WTC11 (cell line): ENCODE results near the gene PCBP3. TPM values are rescaled to one million over a fixed set of nuclear protein-coding genes. Genes with fewer than 3 reads are reported as not detected.

Source experiments
- ATAC-seq: fragments of 200-7000 bp; cut with Tn5 transposase; 2 replicates; pipeline ENCODE4 v1.10.0; 2021; ENCODE audit warnings: mild to moderate bottlenecking, moderate library complexity
- CTCF ChIA-PET: fragments of 300-600 bp; sonication (Branson Sonifier 250); formaldehyde crosslinking; loops from one replicate; lab custom pipeline; 2021; ENCODE audit warnings: antibody characterized with exemption; lab: Charles Lee
- POLR2A ChIA-PET: fragments of 350-600 bp; sonication (Branson Sonifier 250); formaldehyde crosslinking; loops from one replicate; lab custom pipeline; 2021; ENCODE audit warnings: antibody characterized with exemption; lab: Charles Lee
- DNase-seq: peaks from one replicate; pipeline ENCODE4 v3.0.0; 2021; ENCODE audit warnings: low spot score
- H3K27ac Mint-ChIP-seq: 2 replicates; pipeline ENCODE4 v1.8.0; 2021; ENCODE audit warnings: mixed read lengths
- H3K27me3 Mint-ChIP-seq: 2 replicates; pipeline ENCODE4 v1.8.0; 2021; ENCODE audit warnings: low read depth, mild to moderate bottlenecking, moderate library complexity, mixed read lengths
- H3K36me3 Mint-ChIP-seq: 2 replicates; pipeline ENCODE4 v1.8.0; 2021; ENCODE audit warnings: mixed read lengths
- H3K4me1 Mint-ChIP-seq: 2 replicates; pipeline ENCODE4 v1.8.0; 2022; ENCODE audit warnings: mixed read lengths
- H3K4me3 Mint-ChIP-seq: 2 replicates; pipeline ENCODE4 v1.8.0; 2021; ENCODE audit warnings: mild to moderate bottlenecking, moderate library complexity, mixed read lengths
- H3K9me3 Mint-ChIP-seq: 2 replicates; pipeline ENCODE4 v1.8.0; 2021; ENCODE audit warnings: mixed read lengths
- ARID4B ChIP-seq: sonication (generic); formaldehyde crosslinking; IDR thresholded peaks from 2 replicates; pipeline ENCODE4 v1.8.0; 2023; ENCODE audit warnings: missing genetic modification reagents, mild to moderate bottlenecking, borderline replicate concordance
- EMX1 ChIP-seq: fragments of 250-450 bp; sonication (Bioruptor Pico); IDR thresholded peaks from 2 replicates; pipeline ENCODE4 v1.8.0; 2021; ENCODE audit warnings: mild to moderate bottlenecking
- GTF2I ChIP-seq: fragments of 250-450 bp; sonication (Bioruptor Pico); conservative IDR thresholded peaks from 2 replicates; pipeline ENCODE4 v1.4.0; 2021; ENCODE audit warnings: mild to moderate bottlenecking
- JAZF1 ChIP-seq: fragments of 250-450 bp; sonication (Bioruptor Pico); IDR thresholded peaks from 2 replicates; pipeline ENCODE4 v1.9.0; 2021; ENCODE audit warnings: moderate library complexity, mild to moderate bottlenecking, inconsistent platforms
- JUN ChIP-seq: sonication (generic); formaldehyde crosslinking; IDR thresholded peaks from 2 replicates; pipeline ENCODE4 v1.8.0; 2023; ENCODE audit warnings: mild to moderate bottlenecking, missing genetic modification reagents
- MAX ChIP-seq: sonication (generic); formaldehyde crosslinking; IDR thresholded peaks from 2 replicates; pipeline ENCODE4 v1.8.0; 2022; ENCODE audit warnings: mild to moderate bottlenecking, missing genetic modification reagents
- MYBL2 ChIP-seq: sonication (generic); formaldehyde crosslinking; IDR thresholded peaks from 2 replicates; pipeline ENCODE4 v1.8.1; 2023; ENCODE audit warnings: mild to moderate bottlenecking, moderate library complexity, missing genetic modification reagents
- NR1H2 ChIP-seq: sonication (generic); formaldehyde crosslinking; IDR thresholded peaks from 2 replicates; pipeline ENCODE4 v1.9.0; 2021; ENCODE audit warnings: mild to moderate bottlenecking, moderate library complexity, missing genetic modification reagents
- PRDM15 ChIP-seq: sonication (generic); formaldehyde crosslinking; IDR thresholded peaks from 2 replicates; pipeline ENCODE4 v1.8.0; 2022; ENCODE audit warnings: missing genetic modification reagents
- PRRX2 ChIP-seq: fragments of 250-450 bp; sonication (Bioruptor Pico); IDR thresholded peaks from 2 replicates; pipeline ENCODE4 v1.8.0; 2021; ENCODE audit warnings: mild to moderate bottlenecking
- SMAD4 ChIP-seq: sonication (generic); formaldehyde crosslinking; IDR thresholded peaks from 2 replicates; pipeline ENCODE4 v1.8.0; 2022; ENCODE audit warnings: mild to moderate bottlenecking, missing genetic modification reagents
- TP53 ChIP-seq: sonication (generic); formaldehyde crosslinking; IDR thresholded peaks from 2 replicates; pipeline ENCODE4 v1.8.1; 2023; ENCODE audit warnings: mild to moderate bottlenecking, missing genetic modification reagents
- USF1 ChIP-seq: sonication (generic); formaldehyde crosslinking; IDR thresholded peaks from 2 replicates; pipeline ENCODE4 v1.8.0; 2022; ENCODE audit warnings: mild to moderate bottlenecking, missing genetic modification reagents
- USF2 ChIP-seq: sonication (generic); formaldehyde crosslinking; IDR thresholded peaks from 2 replicates; pipeline ENCODE4 v1.8.1; 2023; ENCODE audit warnings: mild to moderate bottlenecking, missing genetic modification reagents, moderate library complexity
- ZBTB43 ChIP-seq: sonication (generic); formaldehyde crosslinking; IDR thresholded peaks from 2 replicates; pipeline ENCODE4 v1.8.1; 2023; ENCODE audit warnings: mild to moderate bottlenecking, missing genetic modification reagents
- ZNF138 ChIP-seq: sonication (generic); formaldehyde crosslinking; conservative IDR thresholded peaks from 2 replicates; pipeline ENCODE4 v1.8.1; 2022; ENCODE audit warnings: mild to moderate bottlenecking, moderate library complexity, missing genetic modification reagents
- ZNF232 ChIP-seq: sonication (generic); formaldehyde crosslinking; IDR thresholded peaks from 2 replicates; pipeline ENCODE4 v1.8.0; 2022; ENCODE audit warnings: mild to moderate bottlenecking, missing genetic modification reagents
- ZNF281 ChIP-seq: sonication (generic); formaldehyde crosslinking; IDR thresholded peaks from 2 replicates; pipeline ENCODE4 v1.8.0; 2023; ENCODE audit warnings: mild to moderate bottlenecking, missing genetic modification reagents
- ZNF317 ChIP-seq: sonication (generic); formaldehyde crosslinking; IDR thresholded peaks from 2 replicates; pipeline ENCODE4 v1.8.1; 2023; ENCODE audit warnings: low read depth, mild to moderate bottlenecking, moderate library complexity, missing genetic modification reagents, borderline replicate concordance
- ZNF532 ChIP-seq: fragments of 250-450 bp; sonication (Bioruptor Pico); IDR thresholded peaks from 2 replicates; pipeline ENCODE4 v1.9.0; 2021; ENCODE audit warnings: mild to moderate bottlenecking, borderline replicate concordance
- total RNA-seq: library from RNA; stranded (reverse); gene quantifications from 3 replicates; pipeline ENCODE4 v1.2.3, GENCODE V29; 2021

The PCBP3 gene
- total RNA-seq, 1 experiment from 2014 or later, result 8.5 TPM

GRCh38 chr21:45870421-45870820 is 226.9 kb downstream of the PCBP3 start:
- no peaks in the 10 kb centered on the region for H3K4me1 Mint-ChIP-seq
- TF ChIP-seq EMX1 (no peak), ZBTB43 (CRISPR knock-in tag) (no peak), MAX (CRISPR knock-in tag) (no peak), ZNF317 (CRISPR knock-in tag) (no peak), SMAD4 (CRISPR knock-in tag) (no peak), TP53 (no peak), ZNF532 (no peak), MYBL2 (CRISPR knock-in tag) (no peak), NR1H2 (CRISPR knock-in tag) (no peak), USF2 (CRISPR knock-in tag) (no peak), USF1 (CRISPR knock-in tag) (no peak), JUN (no peak), JAZF1 (no peak), ZNF281 (no peak), GTF2I (no peak), ZNF138 (no peak), PRRX2 (CRISPR knock-in tag) (no peak), ARID4B (CRISPR knock-in tag) (no peak), PRDM15 (CRISPR knock-in tag) (no peak), ZNF232 (CRISPR knock-in tag) (no peak)
- TF ChIP-seq, all 79 proteins: peak for 0
- Mint-ChIP-seq H3K27ac (no peak overlapping the region), H3K27me3 (no peaks in the 10 kb centered on the region), H3K9me3 (no peaks in the 10 kb centered on the region), H3K4me3 (no peak overlapping the region), H3K36me3 (no peaks in the 10 kb centered on the region)
- CTCF ChIA-PET, result interaction anchor here (1.2 to 2.8 kb wide), 2 partner anchors 10 to 50 kb away, joined by 3 to 12 read pairs; no protein-coding TSS in a partner anchor
- POLR2A ChIA-PET, result no interaction called here
- DNase-seq (no peak), ATAC-seq (no peak)
